GM20000 (cell line): ENCODE data around the gene BOC.
A peak's percentile ranks its signal among the peaks of the same experiment; 100 is the strongest.

Experiments used
- DNase-seq: peaks from one replicate; pipeline ENCODE4 v3.0.0; 2012; ENCODE audit warnings: low spot score
- TF ChIP-seq, protein P1 (sequence below): IDR thresholded peaks from 2 replicates; pipeline ENCODE4 v1.5.1; 2012; ENCODE audit warnings: mild to moderate bottlenecking, control low read depth; ENCODE audit errors: extremely low read depth, missing control alignments

The BOC gene

DNA sequence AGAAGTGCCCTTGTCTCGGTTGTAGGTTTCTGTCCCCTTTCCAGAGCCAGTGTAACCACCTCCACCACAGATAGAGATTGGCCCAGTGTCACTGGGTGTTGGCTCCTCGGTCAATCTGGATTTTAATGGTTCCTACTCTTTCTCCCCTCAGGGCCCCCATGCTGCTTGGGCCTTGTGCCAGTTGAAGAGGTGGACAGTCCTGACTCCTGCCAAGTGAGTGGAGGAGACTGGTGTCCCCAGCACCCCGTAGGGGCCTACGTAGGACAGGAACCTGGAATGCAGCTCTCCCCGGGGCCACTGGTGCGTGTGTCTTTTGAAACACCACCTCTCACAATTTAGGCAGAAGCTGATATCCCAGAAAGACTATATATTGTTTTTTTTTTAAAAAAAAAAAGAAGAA is 75.2 kb downstream of the BOC start:
- TF ChIP-seq, protein P1, sequence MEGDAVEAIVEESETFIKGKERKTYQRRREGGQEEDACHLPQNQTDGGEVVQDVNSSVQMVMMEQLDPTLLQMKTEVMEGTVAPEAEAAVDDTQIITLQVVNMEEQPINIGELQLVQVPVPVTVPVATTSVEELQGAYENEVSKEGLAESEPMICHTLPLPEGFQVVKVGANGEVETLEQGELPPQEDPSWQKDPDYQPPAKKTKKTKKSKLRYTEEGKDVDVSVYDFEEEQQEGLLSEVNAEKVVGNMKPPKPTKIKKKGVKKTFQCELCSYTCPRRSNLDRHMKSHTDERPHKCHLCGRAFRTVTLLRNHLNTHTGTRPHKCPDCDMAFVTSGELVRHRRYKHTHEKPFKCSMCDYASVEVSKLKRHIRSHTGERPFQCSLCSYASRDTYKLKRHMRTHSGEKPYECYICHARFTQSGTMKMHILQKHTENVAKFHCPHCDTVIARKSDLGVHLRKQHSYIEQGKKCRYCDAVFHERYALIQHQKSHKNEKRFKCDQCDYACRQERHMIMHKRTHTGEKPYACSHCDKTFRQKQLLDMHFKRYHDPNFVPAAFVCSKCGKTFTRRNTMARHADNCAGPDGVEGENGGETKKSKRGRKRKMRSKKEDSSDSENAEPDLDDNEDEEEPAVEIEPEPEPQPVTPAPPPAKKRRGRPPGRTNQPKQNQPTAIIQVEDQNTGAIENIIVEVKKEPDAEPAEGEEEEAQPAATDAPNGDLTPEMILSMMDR, result no peak
- no peak for DNase-seq

DNA sequence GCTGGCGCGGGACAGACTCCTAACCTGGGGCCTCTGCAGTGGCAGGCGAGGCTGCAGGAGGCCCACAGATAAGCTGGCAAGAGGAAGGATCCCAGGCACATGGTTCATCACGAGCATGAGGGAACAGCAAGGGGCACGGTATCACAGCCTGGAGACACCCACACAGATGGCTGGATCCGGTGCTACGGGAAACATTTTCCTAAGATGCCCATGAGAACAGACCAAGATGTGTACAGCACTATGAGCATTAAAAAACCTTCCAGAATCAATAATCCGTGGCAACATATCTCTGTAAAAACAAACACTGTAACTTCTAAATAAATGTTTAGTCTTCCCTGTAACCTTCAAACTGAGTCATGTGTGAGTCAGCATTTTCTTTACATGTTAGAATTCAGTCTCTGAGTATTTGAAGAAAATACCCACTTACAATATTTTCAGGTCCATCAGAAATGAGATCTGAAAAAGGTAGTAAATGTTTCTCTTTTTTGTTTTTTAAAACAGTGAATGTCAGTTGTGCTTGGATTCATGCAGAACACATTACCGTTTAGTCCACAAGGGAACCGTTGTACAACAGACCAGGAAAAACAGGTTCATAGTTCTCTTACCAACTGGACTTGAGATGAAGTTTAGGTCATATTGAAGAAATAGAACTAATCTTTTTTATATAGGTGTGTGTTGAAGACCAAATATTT is 75.9 kb downstream of the BOC start:
- TF ChIP-seq, protein P1, result no peak
- no peak for DNase-seq

DNA sequence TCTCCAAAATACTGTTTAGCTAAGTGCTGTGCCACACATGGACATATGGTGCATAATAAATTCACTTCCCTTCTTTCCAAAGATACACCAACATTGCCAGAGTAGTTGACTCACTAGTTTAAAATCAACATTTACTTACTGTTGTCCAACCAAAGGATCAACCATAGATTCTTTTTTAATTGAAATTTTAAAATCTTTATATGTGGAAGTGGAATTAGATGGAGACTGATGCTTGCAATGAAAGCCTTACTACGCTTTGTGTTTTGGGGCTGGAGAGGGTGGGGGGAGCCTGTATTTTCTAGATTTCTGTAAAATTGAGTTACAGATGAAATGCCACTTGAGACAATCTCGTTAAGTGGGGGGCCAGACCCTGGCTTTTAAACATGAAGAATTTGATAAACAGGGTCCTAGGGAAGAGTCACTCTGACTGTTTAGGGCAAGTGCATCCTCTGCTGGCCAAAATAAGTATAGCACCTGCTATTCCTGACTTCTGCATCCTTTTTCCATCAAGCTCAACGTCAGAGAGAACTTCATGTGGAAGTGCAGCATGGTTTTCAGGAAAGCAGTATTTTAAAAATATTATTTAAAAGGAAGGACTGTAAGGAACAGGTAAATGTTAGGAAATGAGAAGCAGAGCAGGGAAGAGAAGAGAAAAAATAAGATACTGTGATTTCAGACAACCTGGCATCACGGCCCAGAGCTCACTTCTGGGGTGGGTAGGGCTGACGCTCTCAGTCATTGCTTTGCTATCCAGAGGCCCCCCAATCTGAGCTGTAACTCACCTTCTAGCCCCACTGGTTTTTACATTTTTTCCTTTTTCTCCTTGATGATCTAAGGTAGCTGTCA is 76.7 kb downstream of the BOC start:
- TF ChIP-seq, protein P1, result peak; percentile 97
- peak; percentile 62 for DNase-seq

DNA sequence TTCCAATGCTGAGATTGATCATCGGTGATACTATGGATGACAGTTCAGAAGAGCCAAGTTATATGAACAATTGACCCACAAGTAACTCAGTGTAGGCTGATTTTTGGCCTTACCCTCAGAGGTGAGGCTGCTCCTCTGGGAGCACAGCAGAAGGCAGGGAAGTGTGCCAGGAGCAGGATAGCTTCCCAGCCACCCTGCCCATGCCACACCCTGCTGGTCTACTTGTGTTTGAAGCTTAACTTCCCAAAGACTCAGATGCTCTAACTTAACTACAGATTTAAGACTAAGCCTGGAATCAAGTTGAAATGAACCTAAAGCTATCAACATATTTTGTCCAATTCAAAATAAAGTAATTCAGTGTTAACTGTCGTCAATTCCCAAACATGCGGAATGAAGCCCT is 77.5 kb downstream of the BOC start:
- TF ChIP-seq, protein P1, result no peak
- DNase-seq, result no peak

DNA sequence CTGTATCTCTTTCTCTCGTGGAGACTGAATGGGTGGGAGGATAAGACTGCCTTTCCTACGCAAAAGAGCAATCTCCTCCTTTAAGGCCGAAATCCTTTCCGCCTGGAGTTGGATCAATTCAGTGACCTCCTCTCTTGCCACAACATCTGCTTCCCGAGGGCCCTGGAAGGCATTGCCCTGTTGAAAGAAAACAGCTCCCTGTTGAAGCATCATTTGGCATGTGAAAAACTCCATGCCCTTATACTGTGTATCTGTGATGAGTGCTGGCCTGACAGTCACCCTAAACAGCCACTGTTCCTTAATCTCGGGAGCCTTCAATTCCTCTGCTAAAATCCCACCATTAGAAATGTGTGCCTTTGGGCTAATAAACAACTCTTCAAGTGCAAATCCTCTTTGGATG is 80.2 kb downstream of the BOC start:
- TF ChIP-seq, protein P1, result no peak
- no peak for DNase-seq

DNA sequence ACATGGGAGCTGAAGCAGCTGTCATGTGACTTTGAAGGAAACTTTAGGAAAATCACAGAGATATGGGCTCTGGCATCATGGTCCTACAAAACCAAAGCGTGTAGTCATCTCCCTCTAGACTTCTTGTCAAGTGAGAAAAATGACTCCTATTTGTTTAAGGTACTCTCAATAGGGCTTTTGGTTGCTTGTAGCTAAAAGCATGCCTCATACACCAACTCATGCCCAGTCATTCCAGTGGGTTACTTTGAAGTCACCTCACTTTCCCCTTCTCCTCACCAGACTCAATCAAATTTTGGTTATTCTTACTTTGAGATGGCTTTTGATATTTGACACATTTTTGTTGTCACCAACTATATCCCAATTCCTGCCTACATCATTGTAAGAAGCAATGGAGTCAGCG is 81.6 kb downstream of the BOC start:
- TF ChIP-seq, protein P1, result no peak
- no peak for DNase-seq

DNA sequence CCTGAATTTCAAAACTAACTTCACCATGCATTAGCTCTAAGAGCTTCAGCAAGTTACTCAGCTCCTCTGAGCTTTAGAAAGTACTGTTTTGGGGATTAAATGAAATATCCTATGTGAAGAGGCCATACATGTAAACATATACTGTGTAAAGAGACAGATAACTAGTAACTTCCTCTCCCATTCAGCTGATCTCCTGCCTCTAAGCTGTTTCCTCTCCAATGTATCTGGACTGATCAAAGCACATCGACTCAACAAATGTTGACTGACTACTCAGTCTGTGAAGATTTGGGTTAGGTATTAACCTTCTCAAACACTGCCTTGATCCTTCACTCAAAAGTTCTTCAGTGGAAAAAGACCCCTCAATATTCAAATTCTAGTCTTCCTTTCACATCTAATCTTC is 82.0 kb downstream of the BOC start:
- TF ChIP-seq, protein P1, result no peak
- no peak for DNase-seq
